Measurements from ENCODE around the gene ERVFRD-1.
"Not testable (repeated sequence)": the region's sequence is repeated elsewhere in the genome, so short reads cannot be mapped to it uniquely, and the experiment has no call there.

Gene ERVFRD-1

GRCh38 chr6:11128608-11129007 lies 17.1 kb upstream of the ERVFRD-1 start:
- no peak for DNase-seq (ENCODE audit: low read depth in 2 of 2)

GRCh38 chr6:11126876-11127275 lies 15.4 kb upstream of the ERVFRD-1 start:
- DNase-seq (ENCODE audit: low read depth in 2 of 2), result no peak

GRCh38 chr6:11123978-11124377 lies 12.5 kb upstream of the ERVFRD-1 start:
- DNase-seq (ENCODE audit: low read depth in 2 of 2), result no peak

- DNase-seq (ENCODE audit: low read depth in 2 of 2), result no peak
Observed at GRCh38 chr6:11122380-11122779, 10.9 kb upstream of the ERVFRD-1 start.

GRCh38 chr6:11121851-11122250 lies 10.3 kb upstream of the ERVFRD-1 start:
- no peak for DNase-seq (ENCODE audit: low read depth in 2 of 2)

- no peak for DNase-seq (ENCODE audit: low read depth in 2 of 2)
Observed at GRCh38 chr6:11120271-11121005, 8.9 kb upstream of the ERVFRD-1 start.

GRCh38 chr6:11115808-11116536 lies 4.4 kb upstream of the ERVFRD-1 start:
- peak in 1 of 2 donors; percentile 28 for DNase-seq (ENCODE audit: low read depth in 2 of 2)

GRCh38 chr6:11113038-11113437 lies 1.5 kb upstream of the ERVFRD-1 start:
- no peak for DNase-seq (ENCODE audit: low read depth in 2 of 2)

- DNase-seq (ENCODE audit: low read depth in 2 of 2), result no peak
Observed at GRCh38 chr6:11111769-11112437, 378 bp upstream of the ERVFRD-1 start.

GRCh38 chr6:11108726-11109125 lies 2.8 kb downstream of the ERVFRD-1 start:
- no peak for DNase-seq (ENCODE audit: low read depth in 2 of 2)

- DNase-seq (ENCODE audit: low read depth in 2 of 2), result no peak
Observed at GRCh38 chr6:11103065-11103464, 8.5 kb downstream of the ERVFRD-1 start.

- no peak for DNase-seq (ENCODE audit: low read depth in 2 of 2)
Observed at GRCh38 chr6:11101417-11101816, 10.1 kb downstream of the ERVFRD-1 start.

- no peak for DNase-seq (ENCODE audit: low read depth in 2 of 2)
Observed at GRCh38 chr6:11098004-11098403, 13.5 kb downstream of the ERVFRD-1 start.

- no peak for DNase-seq (ENCODE audit: low read depth in 2 of 2)
Observed at GRCh38 chr6:11097476-11097875, 14.0 kb downstream of the ERVFRD-1 start.

- no peak for DNase-seq (ENCODE audit: low read depth in 2 of 2)
Observed at GRCh38 chr6:11096109-11096508, 15.4 kb downstream of the ERVFRD-1 start.

- no peak for DNase-seq (ENCODE audit: low read depth in 2 of 2)
Observed at GRCh38 chr6:11094941-11095340, 16.6 kb downstream of the ERVFRD-1 start.

GRCh38 chr6:11094411-11094851 lies 17.1 kb downstream of the ERVFRD-1 start:
- DNase-seq (ENCODE audit: low read depth in 2 of 2), result peak; percentile 19 to 34

- DNase-seq (ENCODE audit: low read depth in 2 of 2), result peak; percentile 92 to 94
Observed at GRCh38 chr6:11093626-11094410, 17.7 kb downstream of the ERVFRD-1 start, which contains the start of gene SMIM13. TSS of gene SMIM13 (plus strand) at chr6:11093834. CDS start at chr6:11094314, 480 bp downstream.

- no peak for DNase-seq (ENCODE audit: low read depth in 2 of 2)
Observed at GRCh38 chr6:11093376-11093625, 18.2 kb downstream of the ERVFRD-1 start.

GRCh38 chr6:11092668-11093375 lies 18.7 kb downstream of the ERVFRD-1 start:
- DNase-seq (ENCODE audit: low read depth in 2 of 2), result no peak

- DNase-seq (ENCODE audit: low read depth in 2 of 2), result not testable (repeated sequence)
Observed at GRCh38 chr6:11091141-11091540, 20.4 kb downstream of the ERVFRD-1 start.
